ENCODE results near the gene ARL16. TPM values are rescaled to one million over a fixed set of nuclear protein-coding genes. Genes with fewer than 3 reads are reported as not detected.

The ARL16 gene
- total and polyA plus RNA-seq, 2 of the 8 experiments (the other 6 are each of a cell fraction or from before 2014, with no cell fraction given), result 37.0 to 60.8 TPM

DNA sequence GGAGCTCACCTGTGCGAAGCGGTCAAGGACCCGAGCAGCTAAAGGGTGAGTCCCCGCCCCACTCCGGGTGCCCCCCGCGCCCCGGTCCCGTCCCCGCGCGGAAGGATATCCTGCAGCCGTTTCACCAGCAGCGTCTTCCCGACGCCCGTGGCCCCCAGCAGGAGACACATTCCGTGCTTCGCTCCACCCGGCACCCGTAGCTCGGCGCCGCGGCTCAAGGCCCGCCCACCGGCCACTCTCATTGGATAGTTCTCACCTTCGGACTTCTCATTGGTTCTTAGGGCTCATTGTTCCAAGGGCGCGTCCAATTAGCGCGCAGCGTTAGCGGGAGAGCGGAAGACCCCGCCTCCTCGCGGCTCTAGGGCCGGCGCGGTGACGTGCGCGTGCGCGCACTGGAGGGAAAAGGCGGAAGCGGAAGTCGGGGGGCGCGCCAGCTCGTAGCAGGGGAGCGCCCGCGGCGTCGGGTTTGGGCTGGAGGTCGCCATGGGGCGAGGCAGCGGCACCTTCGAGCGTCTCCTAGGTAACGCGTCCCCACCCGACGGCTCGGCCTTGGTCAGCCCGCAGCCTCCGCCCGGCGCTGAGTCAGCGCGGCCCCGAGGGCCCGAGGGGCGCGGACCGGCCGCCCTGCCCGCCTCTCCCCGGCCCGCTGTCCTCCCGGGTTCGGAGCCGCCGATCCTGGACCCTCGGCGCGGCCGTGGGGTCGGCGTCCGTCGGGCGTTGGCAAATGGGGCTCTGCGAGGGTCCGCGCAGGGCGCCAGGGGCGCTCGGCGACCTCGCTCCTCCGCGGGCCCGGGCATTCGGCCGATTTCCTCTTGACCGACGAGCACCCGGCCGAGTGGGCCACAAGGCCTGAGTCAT is at the start of gene ARL16, which contains the start of gene HGS (continued):
- TF ChIP-seq, protein P1, sequence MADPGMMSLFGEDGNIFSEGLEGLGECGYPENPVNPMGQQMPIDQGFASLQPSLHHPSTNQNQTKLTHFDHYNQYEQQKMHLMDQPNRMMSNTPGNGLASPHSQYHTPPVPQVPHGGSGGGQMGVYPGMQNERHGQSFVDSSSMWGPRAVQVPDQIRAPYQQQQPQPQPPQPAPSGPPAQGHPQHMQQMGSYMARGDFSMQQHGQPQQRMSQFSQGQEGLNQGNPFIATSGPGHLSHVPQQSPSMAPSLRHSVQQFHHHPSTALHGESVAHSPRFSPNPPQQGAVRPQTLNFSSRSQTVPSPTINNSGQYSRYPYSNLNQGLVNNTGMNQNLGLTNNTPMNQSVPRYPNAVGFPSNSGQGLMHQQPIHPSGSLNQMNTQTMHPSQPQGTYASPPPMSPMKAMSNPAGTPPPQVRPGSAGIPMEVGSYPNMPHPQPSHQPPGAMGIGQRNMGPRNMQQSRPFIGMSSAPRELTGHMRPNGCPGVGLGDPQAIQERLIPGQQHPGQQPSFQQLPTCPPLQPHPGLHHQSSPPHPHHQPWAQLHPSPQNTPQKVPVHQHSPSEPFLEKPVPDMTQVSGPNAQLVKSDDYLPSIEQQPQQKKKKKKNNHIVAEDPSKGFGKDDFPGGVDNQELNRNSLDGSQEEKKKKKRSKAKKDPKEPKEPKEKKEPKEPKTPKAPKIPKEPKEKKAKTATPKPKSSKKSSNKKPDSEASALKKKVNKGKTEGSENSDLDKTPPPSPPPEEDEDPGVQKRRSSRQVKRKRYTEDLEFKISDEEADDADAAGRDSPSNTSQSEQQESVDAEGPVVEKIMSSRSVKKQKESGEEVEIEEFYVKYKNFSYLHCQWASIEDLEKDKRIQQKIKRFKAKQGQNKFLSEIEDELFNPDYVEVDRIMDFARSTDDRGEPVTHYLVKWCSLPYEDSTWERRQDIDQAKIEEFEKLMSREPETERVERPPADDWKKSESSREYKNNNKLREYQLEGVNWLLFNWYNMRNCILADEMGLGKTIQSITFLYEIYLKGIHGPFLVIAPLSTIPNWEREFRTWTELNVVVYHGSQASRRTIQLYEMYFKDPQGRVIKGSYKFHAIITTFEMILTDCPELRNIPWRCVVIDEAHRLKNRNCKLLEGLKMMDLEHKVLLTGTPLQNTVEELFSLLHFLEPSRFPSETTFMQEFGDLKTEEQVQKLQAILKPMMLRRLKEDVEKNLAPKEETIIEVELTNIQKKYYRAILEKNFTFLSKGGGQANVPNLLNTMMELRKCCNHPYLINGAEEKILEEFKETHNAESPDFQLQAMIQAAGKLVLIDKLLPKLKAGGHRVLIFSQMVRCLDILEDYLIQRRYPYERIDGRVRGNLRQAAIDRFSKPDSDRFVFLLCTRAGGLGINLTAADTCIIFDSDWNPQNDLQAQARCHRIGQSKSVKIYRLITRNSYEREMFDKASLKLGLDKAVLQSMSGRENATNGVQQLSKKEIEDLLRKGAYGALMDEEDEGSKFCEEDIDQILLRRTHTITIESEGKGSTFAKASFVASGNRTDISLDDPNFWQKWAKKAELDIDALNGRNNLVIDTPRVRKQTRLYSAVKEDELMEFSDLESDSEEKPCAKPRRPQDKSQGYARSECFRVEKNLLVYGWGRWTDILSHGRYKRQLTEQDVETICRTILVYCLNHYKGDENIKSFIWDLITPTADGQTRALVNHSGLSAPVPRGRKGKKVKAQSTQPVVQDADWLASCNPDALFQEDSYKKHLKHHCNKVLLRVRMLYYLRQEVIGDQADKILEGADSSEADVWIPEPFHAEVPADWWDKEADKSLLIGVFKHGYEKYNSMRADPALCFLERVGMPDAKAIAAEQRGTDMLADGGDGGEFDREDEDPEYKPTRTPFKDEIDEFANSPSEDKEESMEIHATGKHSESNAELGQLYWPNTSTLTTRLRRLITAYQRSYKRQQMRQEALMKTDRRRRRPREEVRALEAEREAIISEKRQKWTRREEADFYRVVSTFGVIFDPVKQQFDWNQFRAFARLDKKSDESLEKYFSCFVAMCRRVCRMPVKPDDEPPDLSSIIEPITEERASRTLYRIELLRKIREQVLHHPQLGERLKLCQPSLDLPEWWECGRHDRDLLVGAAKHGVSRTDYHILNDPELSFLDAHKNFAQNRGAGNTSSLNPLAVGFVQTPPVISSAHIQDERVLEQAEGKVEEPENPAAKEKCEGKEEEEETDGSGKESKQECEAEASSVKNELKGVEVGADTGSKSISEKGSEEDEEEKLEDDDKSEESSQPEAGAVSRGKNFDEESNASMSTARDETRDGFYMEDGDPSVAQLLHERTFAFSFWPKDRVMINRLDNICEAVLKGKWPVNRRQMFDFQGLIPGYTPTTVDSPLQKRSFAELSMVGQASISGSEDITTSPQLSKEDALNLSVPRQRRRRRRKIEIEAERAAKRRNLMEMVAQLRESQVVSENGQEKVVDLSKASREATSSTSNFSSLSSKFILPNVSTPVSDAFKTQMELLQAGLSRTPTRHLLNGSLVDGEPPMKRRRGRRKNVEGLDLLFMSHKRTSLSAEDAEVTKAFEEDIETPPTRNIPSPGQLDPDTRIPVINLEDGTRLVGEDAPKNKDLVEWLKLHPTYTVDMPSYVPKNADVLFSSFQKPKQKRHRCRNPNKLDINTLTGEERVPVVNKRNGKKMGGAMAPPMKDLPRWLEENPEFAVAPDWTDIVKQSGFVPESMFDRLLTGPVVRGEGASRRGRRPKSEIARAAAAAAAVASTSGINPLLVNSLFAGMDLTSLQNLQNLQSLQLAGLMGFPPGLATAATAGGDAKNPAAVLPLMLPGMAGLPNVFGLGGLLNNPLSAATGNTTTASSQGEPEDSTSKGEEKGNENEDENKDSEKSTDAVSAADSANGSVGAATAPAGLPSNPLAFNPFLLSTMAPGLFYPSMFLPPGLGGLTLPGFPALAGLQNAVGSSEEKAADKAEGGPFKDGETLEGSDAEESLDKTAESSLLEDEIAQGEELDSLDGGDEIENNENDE (IDR thresholded peaks at IDR 0.05; ENCODE audit: insufficient replicate concordance, low read length), result no peak
- TF ChIP-seq GABPA (IDR thresholded peaks at IDR 0.05; ENCODE audit: borderline replicate concordance, insufficient read depth, low read length) (peak; percentile 89), SP2 (IDR thresholded peaks at IDR 0.05; ENCODE audit: low read length) (peak; percentile 83), POLR2AphosphoS5 (IDR thresholded peaks at IDR 0.05; ENCODE audit: low read depth, low read length) (no peak; the same call in 1 of the 2 replicates), NRF1 (IDR thresholded peaks at IDR 0.05; ENCODE audit: low read depth, low read length) (peak; percentile 72)
- TF ChIP-seq, protein P2, sequence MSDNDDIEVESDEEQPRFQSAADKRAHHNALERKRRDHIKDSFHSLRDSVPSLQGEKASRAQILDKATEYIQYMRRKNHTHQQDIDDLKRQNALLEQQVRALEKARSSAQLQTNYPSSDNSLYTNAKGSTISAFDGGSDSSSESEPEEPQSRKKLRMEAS (IDR thresholded peaks at IDR 0.05), result peak; percentile 26; the same call in 1 of the 2 replicates
